K562 (cell line): Measurements from ENCODE around the gene CMBL. TPM values are rescaled to one million over a fixed set of nuclear protein-coding genes. Genes with fewer than 3 reads are reported as not detected.

Experiments used
- FOXA1 ChIP-seq: fragments of 450-650 bp; IDR thresholded peaks from 2 replicates; pipeline ENCODE4 v1.6.1; 2016; ENCODE audit warnings: mild to moderate bottlenecking, borderline replicate concordance
- HNRNPLL ChIP-seq: fragments of 200-400 bp; formaldehyde crosslinking; IDR thresholded peaks from 2 replicates; pipeline ENCODE4 v1.6.1; 2017; ENCODE audit warnings: low read length, low read depth, mild to moderate bottlenecking; ENCODE audit not compliant: poor library complexity, severe bottlenecking
- HNRNPUL1 ChIP-seq: fragments of 200-400 bp; formaldehyde crosslinking; IDR thresholded peaks from 2 replicates; pipeline ENCODE4 v1.6.1; 2017; ENCODE audit warnings: low read length
- KLF10 ChIP-seq: fragments of 250-450 bp; sonication (Bioruptor Pico); IDR thresholded peaks from 2 replicates; pipeline ENCODE4 v1.6.1; 2021; ENCODE audit warnings: matching md5 sums
- MITF ChIP-seq: IDR thresholded peaks from 2 replicates; pipeline ENCODE4 v1.6.1; 2014; ENCODE audit warnings: antibody characterized with exemption
- NCOA4 ChIP-seq: fragments of 450-650 bp; IDR thresholded peaks from 2 replicates; pipeline ENCODE4 v1.6.1; 2018; ENCODE audit warnings: mild to moderate bottlenecking; ENCODE audit not compliant: partially characterized antibody
- NR3C1 ChIP-seq: sonication (generic); formaldehyde crosslinking; IDR thresholded peaks from 2 replicates; pipeline ENCODE4 v1.8.1; 2022; ENCODE audit warnings: missing genetic modification reagents
- POLR2AphosphoS5 ChIP-seq: IDR thresholded peaks from 2 replicates; pipeline ENCODE4 v1.6.1; 2011; ENCODE audit warnings: mild to moderate bottlenecking, low read depth, low read length, moderate library complexity; ENCODE audit not compliant: control insufficient read depth, insufficient read depth
- SNRNP70 ChIP-seq: fragments of 200-400 bp; formaldehyde crosslinking; optimal IDR thresholded peaks from 2 replicates; pipeline ENCODE3; 2017; ENCODE audit warnings: low read depth, low read length
- TAF15 ChIP-seq: fragments of 200-400 bp; formaldehyde crosslinking; IDR thresholded peaks from 2 replicates; pipeline ENCODE4 v1.6.1; 2017; ENCODE audit warnings: mild to moderate bottlenecking, low read depth, low read length, moderate library complexity
- TRIM25 ChIP-seq: fragments of 450-650 bp; IDR thresholded peaks from 2 replicates; pipeline ENCODE4 v1.7.0; 2016; ENCODE audit warnings: borderline replicate concordance
- ZNF57 ChIP-seq: fragments of 450-650 bp; formaldehyde crosslinking; IDR thresholded peaks from 2 replicates; pipeline ENCODE4 v1.4.0; 2020; ENCODE audit warnings: mild to moderate bottlenecking, moderate library complexity
- ZNF584 ChIP-seq: fragments of 200-800 bp; sonication (Bioruptor generic); IDR thresholded peaks from 2 replicates; pipeline ENCODE4 v1.6.1; 2016; ENCODE audit warnings: low read depth, mild to moderate bottlenecking, missing genetic modification characterization, missing compliant biosample characterization
- ZNF699 ChIP-seq: fragments of 250-450 bp; sonication (Bioruptor Pico); IDR thresholded peaks from 2 replicates; pipeline ENCODE4 v1.8.0; 2021; ENCODE audit warnings: mild to moderate bottlenecking, moderate library complexity; ENCODE audit not compliant: insufficient replicate concordance
- ZNF79 ChIP-seq: fragments of 250-450 bp; sonication (Bioruptor Pico); IDR thresholded peaks from 2 replicates; pipeline ENCODE4 v1.4.0; 2020; ENCODE audit warnings: low read depth, mild to moderate bottlenecking, moderate library complexity
- polyA plus RNA-seq, 8 experiments: library from polyadenylated mRNA; depleted of rRNA in 4 of 8; stranded (reverse) in 5 of 8; unstranded in 3 of 8; fragments of >200 nt; fragmentation: Nextera tagmentation in 2 of 8; fragmentation: Illumina TruSeq in 1 of 8; extraction: Ambion mirVana in 2 of 8; extraction: Trizol in 1 of 8; gene quantifications; 2 replicates each; pipeline versions ENCODE4 v1.2.1 to v1.2.3, GENCODE V29; 2011 to 2014; ENCODE audit warnings: inconsistent platforms in 1 of 8, missing spikeins in 1 of 8
- total RNA-seq, 7 experiments: library from RNA; depleted of rRNA in 6 of 7; stranded (reverse); fragments of >200 nt in 6 of 7; fragmentation: Illumina TruSeq in 2 of 7; extraction: Trizol in 2 of 7; gene quantifications; 2 replicates each; pipeline versions ENCODE4 v1.2.1 to v1.2.3, GENCODE V29; 2011 to 2021; ENCODE audit warnings: low replicate concordance in 1 of 7
- TF ChIP-seq, protein P1 (sequence below): IDR thresholded peaks from 2 replicates; pipeline ENCODE4 v1.6.1; 2011; ENCODE audit warnings: borderline replicate concordance, low read depth, mild to moderate bottlenecking, moderate library complexity, low read length; ENCODE audit not compliant: insufficient read depth, poor library complexity, severe bottlenecking
- TF ChIP-seq, protein P2 (sequence below): fragments of 450-650 bp; conservative IDR thresholded peaks from 2 replicates; pipeline ENCODE4 v1.6.1; 2016; ENCODE audit warnings: missing genetic modification characterization, low read depth, mild to moderate bottlenecking, missing compliant biosample characterization, moderate library complexity
- TF ChIP-seq, protein P3 (sequence below), 2 experiments: fragments of 200-800 bp in 1 of 2; sonication (Bioruptor generic) in 1 of 2; sonication (generic) in 1 of 2; formaldehyde crosslinking in 1 of 2; IDR thresholded peaks in 1 of 2; conservative IDR thresholded peaks in 1 of 2; 2 replicates each; pipeline versions ENCODE4 v1.5.0 to v1.6.1; 2016 to 2020; ENCODE audit warnings: missing compliant biosample characterization in 1 of 2, missing genetic modification characterization in 1 of 2, missing genetic modification reagents in 1 of 2

Gene CMBL
- total and polyA plus RNA-seq, 9 of the 15 experiments (the other 6 are each of a cell fraction or from before 2014, with no cell fraction given) = 22.6 to 192 (median 71.1) TPM

- TF ChIP-seq, protein P1, sequence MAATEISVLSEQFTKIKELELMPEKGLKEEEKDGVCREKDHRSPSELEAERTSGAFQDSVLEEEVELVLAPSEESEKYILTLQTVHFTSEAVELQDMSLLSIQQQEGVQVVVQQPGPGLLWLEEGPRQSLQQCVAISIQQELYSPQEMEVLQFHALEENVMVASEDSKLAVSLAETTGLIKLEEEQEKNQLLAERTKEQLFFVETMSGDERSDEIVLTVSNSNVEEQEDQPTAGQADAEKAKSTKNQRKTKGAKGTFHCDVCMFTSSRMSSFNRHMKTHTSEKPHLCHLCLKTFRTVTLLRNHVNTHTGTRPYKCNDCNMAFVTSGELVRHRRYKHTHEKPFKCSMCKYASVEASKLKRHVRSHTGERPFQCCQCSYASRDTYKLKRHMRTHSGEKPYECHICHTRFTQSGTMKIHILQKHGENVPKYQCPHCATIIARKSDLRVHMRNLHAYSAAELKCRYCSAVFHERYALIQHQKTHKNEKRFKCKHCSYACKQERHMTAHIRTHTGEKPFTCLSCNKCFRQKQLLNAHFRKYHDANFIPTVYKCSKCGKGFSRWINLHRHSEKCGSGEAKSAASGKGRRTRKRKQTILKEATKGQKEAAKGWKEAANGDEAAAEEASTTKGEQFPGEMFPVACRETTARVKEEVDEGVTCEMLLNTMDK = no peak
- TF ChIP-seq FOXA1 = no peak
- TF ChIP-seq NCOA4 = no peak
- no peak for TF ChIP-seq HNRNPUL1
- TF ChIP-seq, protein P2, sequence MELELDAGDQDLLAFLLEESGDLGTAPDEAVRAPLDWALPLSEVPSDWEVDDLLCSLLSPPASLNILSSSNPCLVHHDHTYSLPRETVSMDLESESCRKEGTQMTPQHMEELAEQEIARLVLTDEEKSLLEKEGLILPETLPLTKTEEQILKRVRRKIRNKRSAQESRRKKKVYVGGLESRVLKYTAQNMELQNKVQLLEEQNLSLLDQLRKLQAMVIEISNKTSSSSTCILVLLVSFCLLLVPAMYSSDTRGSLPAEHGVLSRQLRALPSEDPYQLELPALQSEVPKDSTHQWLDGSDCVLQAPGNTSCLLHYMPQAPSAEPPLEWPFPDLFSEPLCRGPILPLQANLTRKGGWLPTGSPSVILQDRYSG (tag) = no peak
- TF ChIP-seq, protein P3, sequence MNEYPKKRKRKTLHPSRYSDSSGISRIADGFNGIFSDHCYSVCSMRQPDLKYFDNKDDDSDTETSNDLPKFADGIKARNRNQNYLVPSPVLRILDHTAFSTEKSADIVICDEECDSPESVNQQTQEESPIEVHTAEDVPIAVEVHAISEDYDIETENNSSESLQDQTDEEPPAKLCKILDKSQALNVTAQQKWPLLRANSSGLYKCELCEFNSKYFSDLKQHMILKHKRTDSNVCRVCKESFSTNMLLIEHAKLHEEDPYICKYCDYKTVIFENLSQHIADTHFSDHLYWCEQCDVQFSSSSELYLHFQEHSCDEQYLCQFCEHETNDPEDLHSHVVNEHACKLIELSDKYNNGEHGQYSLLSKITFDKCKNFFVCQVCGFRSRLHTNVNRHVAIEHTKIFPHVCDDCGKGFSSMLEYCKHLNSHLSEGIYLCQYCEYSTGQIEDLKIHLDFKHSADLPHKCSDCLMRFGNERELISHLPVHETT (CRISPR knock-in tag; conservative IDR thresholded peaks at IDR 0.05 in 1 of 2, IDR thresholded peaks at IDR 0.05 in 1 of 2) = peak in 1 of 2 experiments; percentile 67; a peak in 2 of 4 replicates
- TF ChIP-seq HNRNPLL = peak; percentile 62
- TF ChIP-seq MITF = no peak
- TF ChIP-seq ZNF584 = no peak
- no peak for TF ChIP-seq ZNF699 (CRISPR knock-in tag)
- no peak for TF ChIP-seq KLF10 (CRISPR knock-in tag)
- TF ChIP-seq POLR2AphosphoS5 = peak; percentile 93
- no peak for TF ChIP-seq ZNF79
- TF ChIP-seq NR3C1 = no peak
- no peak for TF ChIP-seq SNRNP70
- no peak for TF ChIP-seq TAF15
- no peak for TF ChIP-seq ZNF57 (CRISPR knock-in tag)
- no peak for TF ChIP-seq TRIM25
Measured at GRCh38 chr5:10249948-10250805, 57.5 kb downstream of the CMBL start, which contains the start of gene CCT5 (continued).
